ENCODE results near the gene PER2.
"Not testable (repeated sequence)": the region's sequence is repeated elsewhere in the genome, so short reads cannot be mapped to it uniquely, and the experiment has no call there.

Gene PER2

GRCh38 chr2:238271686-238272085, 16.7 kb downstream of the PER2 start:
- not testable (repeated sequence) for H3K4me3 Mint-ChIP-seq; H3K27me3 Mint-ChIP-seq (ENCODE audit: low read depth); H3K4me1 Mint-ChIP-seq (ENCODE audit: low read depth); H3K27ac Mint-ChIP-seq; H3K9me3 Mint-ChIP-seq
- H3K36me3 Mint-ChIP-seq (ENCODE audit: low read depth) = peaks cover 17% of the 10 kb centered on the region

DNA sequence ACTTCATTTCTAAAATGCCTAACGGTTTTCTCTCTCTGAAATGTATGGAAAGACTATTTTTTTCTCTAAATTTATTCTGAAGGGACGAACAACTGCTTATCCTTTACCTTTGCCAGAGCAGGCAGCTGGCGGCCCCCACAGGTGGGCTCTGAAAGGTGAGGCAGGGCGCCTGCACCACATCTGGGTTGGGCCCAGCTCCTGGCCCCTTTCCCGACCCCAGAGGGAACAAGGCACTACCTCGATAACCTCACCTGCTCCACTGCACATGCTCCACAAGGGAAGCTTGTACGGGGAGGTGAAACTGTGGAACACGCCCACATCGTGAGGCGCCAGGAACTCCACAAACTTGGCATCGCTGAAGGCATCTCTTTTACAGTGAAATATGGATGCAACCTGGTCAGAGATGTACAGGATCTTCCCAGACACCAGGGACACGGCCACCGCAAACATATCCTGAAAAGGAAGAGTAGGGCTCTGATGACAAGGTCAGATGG, 17.3 kb downstream of the PER2 start:
- Mint-ChIP-seq H3K4me1 (ENCODE audit: low read depth) (no peaks in the 10 kb centered on the region), H3K36me3 (ENCODE audit: low read depth) (peaks cover 13% of the 10 kb centered on the region), H3K27ac (no peak overlapping the region), H3K4me3 (no peak overlapping the region), H3K9me3 (no peaks in the 10 kb centered on the region), H3K27me3 (ENCODE audit: low read depth) (no peaks in the 10 kb centered on the region)

- Mint-ChIP-seq H3K27me3 (ENCODE audit: low read depth) (no peaks in the 10 kb centered on the region), H3K9me3 (no peaks in the 10 kb centered on the region), H3K4me3 (no peak overlapping the region), H3K36me3 (ENCODE audit: low read depth) (peaks cover 13% of the 10 kb centered on the region), H3K4me1 (ENCODE audit: low read depth) (no peaks in the 10 kb centered on the region), H3K27ac (no peak overlapping the region)
These were observed 17.8 kb downstream of the PER2 start for GRCh38 chr2:238270606-238271005.

DNA sequence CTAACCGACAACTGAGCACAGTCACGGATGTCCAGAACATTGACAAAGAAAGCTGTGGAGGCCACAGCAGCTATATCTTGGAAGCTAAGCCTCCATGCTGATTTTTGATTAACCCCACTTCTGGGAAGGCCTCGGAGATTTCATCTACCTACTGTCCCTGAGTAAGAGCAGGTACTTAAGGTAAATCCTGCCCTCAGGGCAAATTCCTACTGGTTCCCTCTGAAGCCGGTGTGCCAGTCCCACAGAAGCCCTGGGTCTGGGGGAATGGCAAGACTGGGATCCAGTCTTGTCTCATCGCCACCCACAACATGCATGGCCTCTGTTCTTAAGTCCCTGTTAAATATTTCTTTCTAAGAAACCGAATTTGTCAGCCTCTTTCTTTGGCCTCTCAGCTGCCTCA, 18.7 kb downstream of the PER2 start:
- H3K9me3 Mint-ChIP-seq = no peaks in the 10 kb centered on the region
- no peak overlapping the region for H3K4me3 Mint-ChIP-seq
- H3K36me3 Mint-ChIP-seq (ENCODE audit: low read depth) = peaks cover 13% of the 10 kb centered on the region
- H3K27ac Mint-ChIP-seq = no peak overlapping the region
- H3K4me1 Mint-ChIP-seq (ENCODE audit: low read depth) = no peaks in the 10 kb centered on the region
- H3K27me3 Mint-ChIP-seq (ENCODE audit: low read depth) = no peaks in the 10 kb centered on the region

DNA sequence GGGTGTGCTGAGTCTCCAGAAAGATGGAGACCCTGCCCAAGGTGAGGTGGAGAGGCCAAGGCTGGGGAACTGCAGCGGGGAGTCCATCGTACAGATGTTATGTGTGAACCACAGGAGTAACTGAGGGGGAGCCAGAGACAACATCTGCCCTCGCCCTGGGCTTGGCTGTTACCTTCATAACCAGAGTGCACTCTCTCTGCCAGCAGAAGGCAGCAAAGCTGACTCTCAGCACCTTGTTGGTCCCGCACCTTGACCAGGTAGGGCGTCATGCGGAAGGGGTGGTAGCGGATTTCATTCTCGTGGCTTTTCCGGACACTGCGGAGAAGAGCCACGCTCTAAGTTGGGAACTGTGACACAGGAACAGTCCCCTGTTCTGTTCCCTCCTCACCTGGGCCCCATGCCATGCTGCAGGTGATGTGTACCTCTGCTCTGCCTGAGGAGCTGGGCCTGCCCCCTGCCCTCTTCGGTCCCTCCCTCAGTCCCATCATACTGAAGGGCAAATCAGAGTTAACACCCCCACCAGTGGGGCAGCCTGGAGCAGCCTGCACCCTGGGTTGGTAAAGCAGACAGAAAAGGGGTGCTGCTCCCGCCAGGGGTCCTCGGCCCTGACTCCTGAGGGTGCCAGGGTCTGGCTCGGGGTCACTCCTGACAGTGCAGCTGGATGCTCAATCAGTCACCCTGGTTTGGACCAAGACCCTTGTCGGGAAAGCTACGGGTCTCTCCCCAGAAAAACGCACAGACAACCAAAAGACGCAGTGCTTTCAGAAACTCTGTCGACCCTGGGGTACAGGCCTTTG, 20.3 kb downstream of the PER2 start:
- Mint-ChIP-seq H3K4me1 (ENCODE audit: low read depth) (peaks cover 6% of the 10 kb centered on the region), H3K36me3 (ENCODE audit: low read depth) (peaks cover 19% of the 10 kb centered on the region), H3K27ac (no peak overlapping the region), H3K4me3 (no peak overlapping the region), H3K9me3 (no peaks in the 10 kb centered on the region), H3K27me3 (ENCODE audit: low read depth) (no peaks in the 10 kb centered on the region)

DNA sequence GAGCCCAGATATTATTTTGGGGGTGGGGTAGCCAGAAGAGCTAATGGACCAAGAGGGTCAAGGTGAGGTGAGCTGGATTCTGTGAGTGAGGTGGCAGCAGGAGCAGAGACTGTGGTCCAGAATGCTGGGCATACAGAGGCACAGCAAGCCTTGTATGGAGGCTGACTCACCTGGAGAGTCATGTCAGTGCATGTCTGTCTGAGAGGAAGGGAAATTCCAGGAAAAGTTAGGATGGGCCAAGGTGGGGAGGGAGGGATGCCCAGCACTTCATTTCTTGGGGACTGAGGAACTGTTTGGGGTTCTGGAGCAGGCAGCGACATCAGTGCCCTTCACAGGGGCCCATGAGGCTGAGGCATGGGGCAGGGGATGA, 21.1 kb downstream of the PER2 start:
- H3K9me3 Mint-ChIP-seq = no peaks in the 10 kb centered on the region
- H3K4me3 Mint-ChIP-seq = no peak overlapping the region
- H3K27me3 Mint-ChIP-seq (ENCODE audit: low read depth) = no peaks in the 10 kb centered on the region
- H3K27ac Mint-ChIP-seq = peak overlapping the region; percentile 60
- peaks cover 19% of the 10 kb centered on the region for H3K36me3 Mint-ChIP-seq (ENCODE audit: low read depth)
- H3K4me1 Mint-ChIP-seq (ENCODE audit: low read depth) = peaks cover 6% of the 10 kb centered on the region

GRCh38 chr2:238265605-238266004, 22.8 kb downstream of the PER2 start:
- no peak overlapping the region for H3K4me3 Mint-ChIP-seq
- H3K9me3 Mint-ChIP-seq = no peaks in the 10 kb centered on the region
- H3K4me1 Mint-ChIP-seq (ENCODE audit: low read depth) = peaks cover 6% of the 10 kb centered on the region
- peaks cover 13% of the 10 kb centered on the region for H3K36me3 Mint-ChIP-seq (ENCODE audit: low read depth)
- H3K27ac Mint-ChIP-seq = no peak overlapping the region
- no peaks in the 10 kb centered on the region for H3K27me3 Mint-ChIP-seq (ENCODE audit: low read depth)

DNA sequence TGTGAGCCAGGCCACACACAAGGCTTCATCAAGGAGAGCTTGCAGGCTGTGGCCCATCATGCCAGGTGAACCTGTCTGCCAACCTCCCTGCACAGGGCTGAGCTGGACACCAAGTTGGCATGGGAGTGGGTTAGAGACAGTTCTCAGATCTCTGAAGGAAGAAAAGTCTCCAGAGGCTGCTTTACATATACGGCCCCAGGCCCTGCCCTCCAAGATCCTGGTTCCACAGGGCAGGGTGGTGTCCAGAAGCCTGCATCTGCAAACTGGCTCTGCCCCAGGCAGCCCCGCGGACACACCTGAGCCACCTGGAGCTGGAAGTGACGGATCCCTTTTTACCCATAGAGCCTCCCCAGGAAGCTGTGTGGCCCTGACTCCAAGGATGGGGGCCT, 24.3 kb downstream of the PER2 start:
- no peaks in the 10 kb centered on the region for H3K9me3 Mint-ChIP-seq
- H3K4me1 Mint-ChIP-seq (ENCODE audit: low read depth) = peaks cover 6% of the 10 kb centered on the region
- no peak overlapping the region for H3K27ac Mint-ChIP-seq
- H3K27me3 Mint-ChIP-seq (ENCODE audit: low read depth) = no peaks in the 10 kb centered on the region
- no peak overlapping the region for H3K4me3 Mint-ChIP-seq
- H3K36me3 Mint-ChIP-seq (ENCODE audit: low read depth) = peaks cover 13% of the 10 kb centered on the region

DNA sequence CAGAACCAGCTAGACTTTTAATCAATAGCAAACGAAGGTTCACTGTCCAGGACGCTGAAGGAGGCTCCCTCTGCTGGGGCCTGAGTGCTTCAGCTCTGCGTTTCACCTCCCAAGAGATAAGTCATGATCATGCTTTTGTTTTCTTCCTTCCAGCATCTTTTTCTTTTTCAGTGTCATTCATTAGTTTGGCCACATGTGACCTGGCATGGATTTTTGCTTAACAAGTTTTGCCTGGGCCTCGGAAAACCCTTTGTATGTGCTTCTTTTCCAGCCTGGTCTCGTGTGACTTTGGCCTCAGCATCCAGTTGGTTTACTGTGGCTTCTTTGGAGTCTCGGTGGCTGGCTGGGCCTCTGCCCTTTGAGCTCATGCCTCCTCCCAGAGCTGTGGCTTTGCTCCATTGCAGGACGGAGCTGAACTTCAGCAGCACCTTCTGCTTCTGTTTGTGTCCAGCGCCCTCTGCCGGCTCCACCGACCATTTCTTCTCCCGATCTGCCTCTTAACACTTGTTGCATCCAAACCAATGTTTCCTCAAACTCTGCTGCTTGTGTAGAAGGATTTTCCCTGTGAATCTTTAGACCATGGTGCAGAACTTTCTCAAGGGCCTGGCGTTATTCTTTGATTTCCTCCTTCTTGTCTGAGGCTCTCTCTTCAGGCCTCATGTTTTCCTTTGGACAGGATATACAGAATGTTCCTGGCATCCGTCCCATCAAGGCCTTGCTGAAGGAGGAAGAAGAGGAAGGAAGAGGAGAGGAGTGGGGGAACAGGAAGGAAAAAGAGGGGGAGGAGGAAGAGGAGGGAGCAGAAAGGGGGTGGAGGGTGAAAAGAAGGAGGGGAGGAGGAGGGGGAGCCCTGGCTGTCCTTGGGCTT, 25.0 kb downstream of the PER2 start:
- H3K4me3 Mint-ChIP-seq = no peak overlapping the region
- peaks cover 6% of the 10 kb centered on the region for H3K4me1 Mint-ChIP-seq (ENCODE audit: low read depth)
- H3K9me3 Mint-ChIP-seq = no peaks in the 10 kb centered on the region
- peak overlapping the region; percentile 54 for H3K27ac Mint-ChIP-seq
- peaks cover 13% of the 10 kb centered on the region for H3K36me3 Mint-ChIP-seq (ENCODE audit: low read depth)
- no peaks in the 10 kb centered on the region for H3K27me3 Mint-ChIP-seq (ENCODE audit: low read depth)

DNA sequence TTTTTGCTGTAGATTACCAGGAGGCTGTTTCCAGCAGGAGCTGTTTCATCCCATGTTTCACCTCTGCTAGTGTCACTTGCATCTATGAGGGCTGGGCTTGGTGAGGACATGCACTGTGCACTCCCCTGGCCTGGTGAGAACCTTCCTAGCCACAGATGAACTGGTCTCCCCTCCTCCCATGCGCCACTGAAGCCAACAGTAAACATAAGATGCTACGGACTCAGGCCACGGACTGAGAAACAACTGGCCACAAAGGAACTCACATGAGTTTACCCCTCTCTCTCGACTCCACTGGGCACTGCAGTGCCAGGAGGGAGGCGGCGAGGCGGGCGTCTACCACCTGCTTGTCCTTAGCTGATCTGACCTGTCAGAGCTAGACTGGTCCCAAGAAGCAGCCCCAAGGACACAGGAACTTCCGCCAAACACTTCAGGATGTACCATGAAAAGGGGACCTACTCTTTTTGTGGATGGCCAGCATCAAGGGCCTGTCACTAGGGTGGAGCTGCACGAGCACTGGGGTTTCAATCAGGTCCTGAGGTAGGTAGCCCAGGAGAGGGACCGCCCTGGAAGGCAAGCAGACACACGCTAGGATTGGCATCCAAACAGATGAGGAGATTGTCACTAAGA, 25.8 kb downstream of the PER2 start:
- Mint-ChIP-seq H3K4me1 (ENCODE audit: low read depth) (peaks cover 6% of the 10 kb centered on the region), H3K36me3 (ENCODE audit: low read depth) (peaks cover 12% of the 10 kb centered on the region), H3K27ac (no peak overlapping the region), H3K4me3 (no peak overlapping the region), H3K27me3 (ENCODE audit: low read depth) (no peaks in the 10 kb centered on the region), H3K9me3 (no peaks in the 10 kb centered on the region)

- Mint-ChIP-seq H3K9me3 (no peaks in the 10 kb centered on the region), H3K4me3 (no peak overlapping the region), H3K36me3 (ENCODE audit: low read depth) (peaks cover 6% of the 10 kb centered on the region), H3K4me1 (ENCODE audit: low read depth) (peaks cover 6% of the 10 kb centered on the region), H3K27ac (no peak overlapping the region), H3K27me3 (ENCODE audit: low read depth) (no peaks in the 10 kb centered on the region)
These were observed 26.6 kb downstream of the PER2 start for GRCh38 chr2:238261718-238262375.

DNA sequence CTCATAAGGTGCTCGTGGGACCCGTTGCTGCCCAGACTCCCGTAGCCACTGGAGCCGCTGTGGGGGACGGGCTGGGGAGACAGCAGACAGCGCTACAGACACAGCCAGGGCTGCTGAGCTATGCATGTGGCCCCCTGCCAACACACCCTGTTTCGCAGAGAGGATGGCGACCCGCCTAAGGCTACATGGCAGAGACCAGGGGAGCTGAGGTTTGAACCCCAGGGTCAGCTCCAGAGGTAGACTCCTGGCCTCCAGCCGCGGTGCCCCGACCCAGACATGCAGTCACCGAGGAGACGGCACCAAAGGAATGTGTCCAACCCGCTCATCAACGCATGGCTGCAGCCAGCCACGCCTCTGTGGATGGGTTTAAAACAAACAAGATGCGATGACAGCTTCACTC, 27.5 kb downstream of the PER2 start:
- no peaks in the 10 kb centered on the region for H3K27me3 Mint-ChIP-seq (ENCODE audit: low read depth)
- no peak overlapping the region for H3K27ac Mint-ChIP-seq
- no peak overlapping the region for H3K4me3 Mint-ChIP-seq
- H3K36me3 Mint-ChIP-seq (ENCODE audit: low read depth) = peaks cover 6% of the 10 kb centered on the region
- peaks cover 6% of the 10 kb centered on the region for H3K4me1 Mint-ChIP-seq (ENCODE audit: low read depth)
- no peaks in the 10 kb centered on the region for H3K9me3 Mint-ChIP-seq

DNA sequence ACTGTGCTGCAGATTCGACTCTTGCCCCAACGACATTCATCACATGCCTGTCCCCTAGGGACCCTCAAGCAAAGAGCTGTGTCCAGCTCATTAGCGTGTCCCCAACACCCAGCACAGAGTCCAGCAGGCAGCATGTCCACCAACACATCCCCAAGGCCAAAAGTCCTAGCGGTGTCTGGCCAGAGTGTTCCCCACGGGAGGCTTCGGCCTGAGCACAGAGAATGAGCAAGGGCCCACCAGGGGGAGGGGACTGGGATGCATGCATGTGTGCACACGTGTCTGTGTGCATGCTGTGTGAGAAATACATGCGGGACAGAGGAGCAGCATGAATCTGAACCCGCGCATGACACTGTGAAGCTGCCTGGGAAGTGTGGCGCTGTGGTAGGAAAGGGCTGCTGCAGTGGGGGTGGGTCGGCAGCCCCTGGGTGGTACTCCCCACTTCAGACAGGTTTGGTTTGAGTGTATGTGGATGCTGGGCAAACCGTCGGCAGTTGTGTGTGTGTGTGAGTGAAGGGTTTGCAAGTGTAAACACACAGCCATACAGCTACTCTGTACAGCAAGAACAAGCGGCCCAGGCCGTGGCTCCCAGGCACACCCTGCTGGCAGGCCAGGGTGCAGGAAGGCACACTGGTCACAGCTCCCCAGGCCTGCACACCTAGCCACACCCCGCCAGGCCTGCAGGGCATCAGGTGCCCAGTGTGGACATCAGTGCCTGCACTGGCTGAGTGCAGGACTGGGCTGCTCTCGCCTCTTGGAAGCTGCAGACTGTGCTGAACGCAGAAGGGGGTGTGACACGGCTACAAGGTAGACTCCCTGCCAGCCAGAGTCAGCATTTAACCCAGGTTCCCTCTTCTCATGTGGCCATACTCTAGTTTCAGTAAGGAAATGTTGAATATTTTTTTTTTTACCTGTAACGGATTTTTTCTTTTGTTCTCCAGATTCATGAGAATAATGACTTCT, 29.1 kb downstream of the PER2 start:
- H3K36me3 Mint-ChIP-seq (ENCODE audit: low read depth) = peaks cover 10% of the 10 kb centered on the region
- H3K4me3 Mint-ChIP-seq = no peak overlapping the region
- H3K27me3 Mint-ChIP-seq (ENCODE audit: low read depth) = no peaks in the 10 kb centered on the region
- H3K27ac Mint-ChIP-seq = no peak overlapping the region
- H3K4me1 Mint-ChIP-seq (ENCODE audit: low read depth) = peaks cover 6% of the 10 kb centered on the region
- H3K9me3 Mint-ChIP-seq = no peaks in the 10 kb centered on the region
